GDM1 (cell line): Measurements from ENCODE around the gene SNX21.
"Not testable (repeated sequence)": the region's sequence is repeated elsewhere in the genome, so short reads cannot be mapped to it uniquely, and the experiment has no call there.

Experiments
- DNase-seq: peaks from one replicate; lab custom pipeline; 2025; lab: John Stamatoyannopoulos, UW

SNX21 gene

DNA sequence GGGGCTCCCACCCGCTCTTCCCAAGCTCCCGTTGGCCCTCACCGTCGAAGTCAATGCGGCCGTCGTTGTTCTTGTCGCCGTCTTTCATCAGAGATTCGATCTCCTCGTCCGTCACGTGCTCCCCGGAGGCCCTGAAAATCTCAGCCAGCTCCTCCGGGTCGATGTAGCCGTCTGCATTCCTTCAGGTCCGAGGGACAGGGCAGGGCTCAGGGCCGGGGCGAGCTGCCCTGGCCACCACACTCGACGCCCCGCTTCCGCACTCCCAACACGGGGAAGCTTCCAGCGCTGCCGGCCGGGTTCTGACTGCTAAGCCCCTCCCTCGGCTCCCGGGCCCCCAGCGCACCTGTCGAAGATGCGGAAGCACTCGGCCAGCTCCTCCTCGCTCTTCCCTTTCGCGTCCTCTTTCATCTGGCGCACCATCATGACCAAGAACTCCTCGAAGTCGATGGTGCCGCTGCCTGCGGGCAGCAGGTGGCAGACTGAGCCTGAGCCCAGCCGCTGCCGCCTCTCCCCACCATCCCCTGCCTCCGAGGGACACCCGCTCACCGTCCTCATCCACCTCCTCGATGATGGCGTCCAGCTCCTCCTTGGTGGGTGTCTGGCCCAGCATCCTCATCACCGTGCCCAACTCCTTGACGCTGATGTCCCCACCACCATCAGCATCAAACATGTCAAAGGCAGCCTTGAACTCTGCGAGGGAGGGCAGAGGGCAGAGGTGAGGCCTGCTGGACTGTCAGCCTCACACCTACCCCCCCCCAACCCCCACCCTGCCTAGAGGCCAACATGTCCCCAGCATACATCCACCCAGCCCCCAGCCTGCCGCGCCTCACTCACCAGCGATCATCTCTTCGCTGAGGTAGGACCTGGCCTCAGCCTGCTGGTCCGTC is 9.4 kb upstream of the SNX21 start:
- no peak for DNase-seq

DNA sequence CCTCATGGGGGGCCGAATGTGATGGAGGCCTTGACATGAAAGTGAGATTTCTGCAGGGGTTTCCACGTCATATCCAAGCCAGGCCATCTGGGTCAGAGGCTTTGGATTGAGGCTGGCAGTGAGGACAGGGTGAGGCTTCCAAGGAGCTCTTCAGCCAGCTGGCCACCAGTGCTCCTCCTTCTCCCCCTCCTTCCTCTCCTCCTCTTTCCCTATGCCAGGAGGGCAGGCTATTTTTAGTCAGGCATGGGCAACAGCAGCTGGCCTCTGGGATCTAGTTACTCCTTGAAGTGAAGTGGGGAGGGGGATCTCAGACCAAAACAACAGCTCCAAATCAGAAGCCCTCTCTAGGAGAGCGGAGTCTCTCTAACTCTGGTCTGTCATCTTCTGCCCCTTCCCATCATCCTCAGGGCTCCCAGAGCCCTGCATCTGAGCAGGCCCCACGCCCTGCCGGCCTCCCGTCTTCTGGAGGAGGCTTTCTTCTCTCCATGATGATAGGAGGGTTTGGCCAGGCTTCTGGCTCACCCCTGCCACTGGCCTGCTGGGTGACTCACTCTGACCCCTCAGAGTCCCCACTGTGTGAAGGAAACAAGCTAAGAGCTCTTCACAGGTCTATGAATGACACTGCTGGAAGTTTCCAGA is 7.1 kb upstream of the SNX21 start:
- no peak for DNase-seq

- DNase-seq: no peak
Measured at GRCh38 chr20:45827030-45827652, 6.5 kb upstream of the SNX21 start, which contains the start of gene TNNC2. TNNC2 (minus strand) TSS chr20:45827312; CDS start chr20:45827248, 64 bp downstream.

DNA sequence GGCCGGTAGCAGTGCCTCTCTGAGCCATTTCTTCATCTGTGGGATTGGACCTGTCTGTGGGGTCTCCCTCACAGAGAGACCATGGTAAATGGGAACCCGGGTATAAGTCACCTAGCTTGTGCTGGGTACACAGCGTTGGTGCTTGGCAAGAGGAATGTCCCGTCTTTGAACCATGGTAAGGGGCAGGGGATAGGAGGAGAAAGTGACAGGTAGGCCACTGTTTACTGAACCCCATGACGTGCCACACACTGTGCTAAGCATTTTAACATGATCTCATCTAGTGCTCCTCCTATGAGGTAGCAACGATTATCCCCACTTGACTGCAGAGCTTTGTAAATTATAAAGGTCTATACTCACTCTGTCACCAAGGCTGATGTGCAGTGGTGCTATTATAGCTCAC is 5.9 kb upstream of the SNX21 start:
- no peak for DNase-seq

DNA sequence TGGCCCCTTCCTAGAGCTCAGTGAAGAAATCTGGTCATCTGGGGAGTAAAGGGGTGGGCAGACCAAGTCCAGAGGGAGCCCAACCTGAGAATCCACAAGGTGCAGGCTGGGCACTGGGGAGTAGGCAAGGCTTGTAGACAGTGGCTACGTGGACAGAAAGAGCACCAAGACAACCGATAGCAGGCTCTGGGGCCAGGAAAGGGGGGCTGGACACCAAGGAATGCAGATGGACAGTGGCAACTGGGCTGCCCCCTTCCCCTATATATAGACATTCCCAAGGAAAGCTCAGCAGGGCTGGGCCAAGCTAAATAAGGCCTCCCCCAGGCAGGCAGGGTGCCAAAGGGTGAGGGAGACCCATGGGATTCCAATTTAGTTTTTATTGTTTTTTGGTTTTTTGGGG is 5.0 kb upstream of the SNX21 start:
- DNase-seq: no peak

DNA sequence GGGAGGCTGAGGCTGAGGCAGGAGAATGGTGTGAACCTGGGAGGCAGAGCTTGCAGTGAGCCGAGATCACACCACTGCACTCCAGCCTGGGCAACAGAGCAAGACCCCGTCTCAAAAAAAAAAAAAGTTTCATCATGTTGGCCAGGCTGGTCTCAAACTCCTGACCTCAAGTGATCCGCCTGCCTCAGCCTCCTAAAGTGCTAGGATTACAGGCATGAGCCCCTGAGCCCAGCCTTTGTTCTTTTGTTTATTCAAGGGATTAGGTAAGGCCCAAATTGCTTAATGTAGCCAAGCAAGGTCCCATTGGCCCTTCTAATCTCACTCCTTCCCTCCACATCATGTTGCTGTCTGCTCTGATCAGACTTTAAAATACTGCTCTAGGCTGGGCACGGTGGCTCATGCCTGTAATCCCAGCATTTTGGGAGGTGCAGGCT is 3.9 kb upstream of the SNX21 start:
- not testable (repeated sequence) for DNase-seq

DNA sequence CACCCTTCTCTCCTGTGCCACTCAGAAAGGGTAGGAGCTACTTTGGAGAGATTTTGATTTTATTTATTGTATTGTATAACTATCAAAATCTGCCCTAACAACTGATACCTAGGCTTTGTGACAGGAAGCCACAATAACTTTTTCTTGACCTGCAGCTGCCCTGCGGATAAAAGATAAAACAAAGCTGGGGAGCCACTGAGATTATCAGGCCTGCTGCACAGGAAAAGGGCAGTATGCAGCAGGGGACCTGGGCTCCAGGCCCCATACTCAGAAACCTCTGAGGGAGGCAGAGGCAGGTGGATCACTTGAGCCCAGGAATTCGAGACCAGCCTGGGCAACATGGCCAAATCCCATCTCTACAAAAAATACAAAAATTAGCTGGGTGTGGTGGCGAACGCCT is 980 bp upstream of the SNX21 start:
- DNase-seq: no peak

DNA sequence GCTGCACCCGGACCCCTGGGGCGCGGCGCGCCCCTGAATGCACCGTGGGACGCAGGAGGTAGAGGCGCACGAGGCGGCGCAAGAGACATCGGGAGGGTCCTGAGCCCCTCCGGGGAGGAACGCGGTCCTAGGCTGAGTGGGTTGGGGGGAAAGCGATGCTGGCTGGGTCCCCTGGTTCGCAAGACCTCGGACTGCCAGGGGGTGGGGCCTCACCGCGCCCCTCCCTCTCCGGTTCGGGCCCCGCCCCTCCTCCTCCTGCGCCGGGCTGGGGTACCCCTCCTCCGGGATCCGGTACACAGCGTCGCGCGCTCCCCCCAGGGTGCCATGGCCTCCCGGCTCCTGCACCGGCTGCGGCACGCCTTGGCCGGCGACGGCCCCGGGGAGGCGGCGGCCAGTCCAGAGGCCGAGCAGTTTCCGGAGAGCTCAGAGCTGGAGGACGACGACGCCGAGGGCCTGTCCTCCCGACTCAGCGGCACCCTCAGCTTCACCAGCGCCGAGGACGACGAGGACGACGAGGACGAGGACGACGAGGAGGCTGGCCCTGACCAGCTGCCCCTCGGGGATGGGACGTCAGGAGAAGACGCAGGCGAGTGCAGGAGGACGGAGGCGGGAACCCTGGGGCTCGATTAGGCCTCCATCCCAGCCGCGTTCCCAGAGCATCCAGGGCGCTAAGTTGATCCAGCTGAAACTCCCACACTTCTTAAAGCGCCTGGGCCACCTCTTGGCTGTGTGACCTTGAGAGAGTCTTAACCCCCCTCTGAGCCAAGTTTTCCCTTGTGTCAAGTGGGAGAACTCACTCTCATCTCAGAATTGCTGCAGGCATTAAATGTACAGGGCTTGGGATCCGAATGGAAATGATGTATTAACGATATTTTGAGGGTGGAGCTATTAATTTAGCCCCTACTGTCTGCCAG is 541 bp downstream of the SNX21 start:
- no peak for DNase-seq

DNA sequence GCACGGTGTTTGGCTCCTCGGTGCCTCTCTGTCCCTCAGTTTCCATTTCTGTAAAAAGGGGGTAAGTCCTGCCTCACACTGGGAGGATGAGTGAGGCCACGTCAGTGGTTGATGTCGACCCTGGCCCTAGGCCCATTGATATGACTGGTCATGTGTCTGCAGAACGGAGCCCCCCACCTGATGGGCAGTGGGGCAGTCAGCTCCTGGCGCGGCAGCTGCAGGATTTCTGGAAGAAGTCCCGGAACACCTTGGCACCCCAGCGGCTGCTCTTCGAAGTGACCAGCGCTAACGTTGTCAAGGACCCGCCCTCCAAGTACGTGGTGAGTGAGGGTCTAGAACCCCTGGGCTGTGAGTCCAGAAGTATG is 1.2 kb downstream of the SNX21 start:
- no peak for DNase-seq

GRCh38 chr20:45835329-45835765 is 1.7 kb downstream of the SNX21 start:
- no peak for DNase-seq

DNA sequence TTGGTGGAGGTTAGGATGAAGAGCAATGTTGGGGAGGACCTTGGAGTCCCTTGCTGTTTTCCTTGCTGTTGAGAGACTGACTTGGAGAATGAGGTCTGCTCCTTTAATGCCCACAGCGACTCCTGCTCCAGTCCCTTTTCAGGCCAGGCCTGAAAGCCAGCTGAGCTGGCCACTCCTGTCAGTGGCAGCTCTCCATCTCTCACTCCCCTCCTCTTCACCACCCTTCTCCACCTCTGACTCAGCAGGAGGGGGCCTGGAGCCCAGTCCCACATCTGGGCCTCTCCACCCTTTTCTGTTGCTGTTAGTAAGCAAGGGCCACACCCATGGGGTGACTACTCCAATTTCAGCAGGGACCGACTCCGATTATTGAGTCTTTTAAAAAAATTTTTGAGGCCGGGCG is 2.2 kb downstream of the SNX21 start:
- DNase-seq: no peak

DNA sequence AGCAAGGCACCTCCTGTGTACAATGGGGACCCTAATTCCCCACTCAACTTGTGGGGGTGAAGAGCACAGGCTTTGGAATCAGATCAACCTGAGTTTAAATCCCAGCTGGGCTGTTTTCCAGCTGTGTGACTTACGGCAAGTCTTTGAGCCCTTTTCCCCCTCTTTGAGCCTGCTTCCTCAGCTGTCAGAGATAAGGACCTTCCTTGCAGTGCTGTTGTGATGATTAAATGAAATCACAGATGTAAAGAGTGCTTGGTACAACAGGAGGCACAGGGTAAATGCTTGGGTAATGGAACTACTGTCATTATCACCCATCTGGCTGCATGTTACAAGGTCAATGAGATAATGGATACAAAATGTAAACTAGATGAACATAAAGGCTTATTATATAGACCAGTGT is 3.2 kb downstream of the SNX21 start:
- no peak for DNase-seq

DNA sequence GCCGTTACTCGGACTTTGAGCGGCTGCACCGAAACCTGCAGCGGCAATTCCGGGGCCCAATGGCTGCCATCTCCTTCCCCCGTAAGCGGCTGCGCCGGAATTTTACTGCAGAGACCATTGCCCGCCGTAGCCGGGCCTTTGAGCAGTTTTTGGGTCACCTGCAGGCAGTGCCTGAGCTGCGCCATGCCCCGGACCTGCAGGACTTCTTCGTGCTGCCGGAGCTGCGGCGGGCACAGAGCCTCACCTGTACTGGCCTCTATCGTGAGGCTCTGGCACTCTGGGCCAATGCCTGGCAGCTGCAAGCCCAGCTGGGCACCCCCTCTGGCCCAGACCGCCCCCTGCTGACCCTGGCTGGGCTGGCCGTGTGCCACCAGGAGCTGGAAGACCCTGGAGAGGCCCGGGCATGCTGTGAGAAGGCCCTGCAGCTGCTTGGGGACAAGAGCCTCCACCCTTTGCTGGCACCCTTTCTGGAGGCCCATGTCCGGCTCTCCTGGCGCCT is 7.2 kb downstream of the SNX21 start:
- no peak for DNase-seq

DNA sequence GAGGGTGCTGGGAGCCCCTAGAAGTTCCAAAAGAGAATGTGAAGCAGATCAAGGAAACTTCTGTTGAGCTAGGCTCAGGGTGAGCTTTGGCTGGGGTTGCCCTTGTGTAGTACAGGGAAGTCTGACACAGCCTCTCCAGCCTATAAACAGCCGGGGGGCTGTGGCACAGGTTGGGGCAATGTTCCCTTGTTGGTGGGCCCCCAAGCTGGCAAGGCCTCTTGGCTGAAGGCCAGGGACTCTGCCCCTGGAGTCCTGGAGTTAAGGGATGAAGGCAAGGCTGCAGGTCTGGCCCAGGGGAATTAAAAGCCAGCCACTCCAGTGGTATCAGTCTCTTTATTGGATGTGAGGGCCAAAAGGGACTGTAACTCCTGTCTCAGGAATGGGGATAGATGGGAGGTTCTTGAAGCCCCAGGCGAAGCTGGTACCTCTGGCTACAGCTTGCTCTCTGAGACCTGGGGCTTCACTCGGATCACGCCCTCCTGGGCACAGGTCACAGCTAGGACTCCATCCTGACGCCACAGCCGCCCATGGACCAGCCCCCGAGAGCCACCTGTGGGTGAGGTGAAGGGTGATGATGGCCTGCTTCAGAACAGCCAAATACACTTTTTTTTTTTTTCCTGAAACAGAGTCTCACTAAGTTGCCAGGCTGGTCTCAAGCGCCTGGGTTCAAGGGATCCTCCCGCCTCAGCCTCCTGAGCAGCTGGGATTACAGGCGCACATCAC is 8.0 kb downstream of the SNX21 start:
- no peak for DNase-seq

DNA sequence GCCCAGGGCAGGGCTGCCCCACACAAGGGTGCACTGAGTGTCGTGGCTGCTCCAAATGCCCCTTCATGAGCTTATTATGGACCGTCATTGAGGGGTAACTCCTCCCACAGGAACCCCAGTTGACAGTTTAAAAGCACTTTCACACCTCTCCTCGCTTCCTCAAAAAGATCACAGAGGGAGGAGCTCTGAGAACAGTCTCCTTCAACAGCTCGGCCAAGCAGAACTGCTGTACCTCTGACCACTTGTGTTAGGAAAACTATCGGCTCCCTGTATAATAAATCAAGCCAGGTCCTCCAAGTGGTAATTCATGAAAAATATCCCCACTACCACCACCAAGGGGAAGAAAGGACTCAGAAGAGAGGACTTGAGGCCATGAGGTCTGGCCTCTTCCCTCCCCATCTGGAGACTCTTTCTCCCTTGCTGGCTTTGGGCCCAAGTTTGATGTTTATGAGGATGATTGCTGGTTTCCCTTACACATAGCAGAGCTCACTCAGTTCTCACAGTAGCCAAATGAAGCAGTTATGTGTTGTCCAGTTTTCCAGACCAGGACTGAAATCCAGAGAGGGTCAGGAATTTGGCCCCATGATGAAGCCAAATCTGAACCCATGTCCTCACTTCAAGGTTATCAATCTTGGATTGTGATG is 8.7 kb downstream of the SNX21 start:
- DNase-seq: no peak

GRCh38 chr20:45843506-45843905 is 9.9 kb downstream of the SNX21 start:
- DNase-seq: no peak

- DNase-seq: no peak
Measured at GRCh38 chr20:45845452-45845851, 11.9 kb downstream of the SNX21 start.

DNA sequence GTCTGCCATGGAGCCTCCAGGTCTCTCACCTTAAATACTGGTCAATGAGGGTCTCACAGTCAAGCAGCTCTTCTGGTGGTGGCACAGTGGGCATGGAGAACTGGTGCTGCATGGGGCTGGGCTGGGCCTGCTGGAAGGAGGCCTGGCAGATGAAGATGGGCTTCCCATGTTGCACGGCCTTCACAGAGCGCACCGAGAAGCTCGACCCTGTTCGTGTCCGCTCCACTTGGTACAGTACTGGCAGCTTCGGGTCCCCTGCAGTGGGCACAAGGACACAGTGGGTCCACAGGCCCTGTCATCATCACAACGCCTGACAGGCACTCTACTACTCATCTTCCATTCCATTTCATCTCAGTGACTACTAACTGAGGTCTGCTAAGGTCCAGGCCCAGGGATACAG is 14.8 kb downstream of the SNX21 start:
- no peak for DNase-seq

- DNase-seq: no peak
Measured at GRCh38 chr20:45848969-45849582, 15.5 kb downstream of the SNX21 start.

GRCh38 chr20:45850238-45850637 is 16.6 kb downstream of the SNX21 start:
- no peak for DNase-seq
